Fibroblast of lung (primary cell): ENCODE results near the gene FZD10.

Experiments
- CTCF ChIP-seq, 2 donors: IDR thresholded peaks in 1 of 2; conservative IDR thresholded peaks in 1 of 2; 1 replicate in 1 of 2; 2 replicates in 1 of 2; pipeline ENCODE4 v1.5.1; 2011 to 2012; ENCODE audit warnings: low read length in 2 of 2, control low read depth in 1 of 2, inconsistent platforms in 1 of 2, low read depth in 1 of 2, mild to moderate bottlenecking in 1 of 2
- EZH2 ChIP-seq: IDR thresholded peaks from 2 replicates; pipeline ENCODE4 v1.5.1; 2012; ENCODE audit warnings: low read length, control low read depth, mild to moderate bottlenecking; ENCODE audit errors: missing control alignments

- TF ChIP-seq CTCF (conservative IDR thresholded peaks at IDR 0.05 in 1 of 2, IDR thresholded peaks at IDR 0.05 in 1 of 2; ENCODE audit: low read depth in 1 of 2, low read length in 2 of 2) (no peak), EZH2 (no peak)
Observed at GRCh38 chr12:130195369-130195768, 33.1 kb downstream of the FZD10 start.
